HG02884 (cell line): ENCODE measurements around the gene RP9.

ENCODE experiments used
- ATAC-seq: cut with Tn5 transposase; IDR thresholded peaks from one replicate; pipeline ENCODE4 v1.9.1; 2021; ENCODE audit warnings: mild to moderate bottlenecking, moderate library complexity; ENCODE audit not compliant: unreplicated experiment

The RP9 gene

DNA sequence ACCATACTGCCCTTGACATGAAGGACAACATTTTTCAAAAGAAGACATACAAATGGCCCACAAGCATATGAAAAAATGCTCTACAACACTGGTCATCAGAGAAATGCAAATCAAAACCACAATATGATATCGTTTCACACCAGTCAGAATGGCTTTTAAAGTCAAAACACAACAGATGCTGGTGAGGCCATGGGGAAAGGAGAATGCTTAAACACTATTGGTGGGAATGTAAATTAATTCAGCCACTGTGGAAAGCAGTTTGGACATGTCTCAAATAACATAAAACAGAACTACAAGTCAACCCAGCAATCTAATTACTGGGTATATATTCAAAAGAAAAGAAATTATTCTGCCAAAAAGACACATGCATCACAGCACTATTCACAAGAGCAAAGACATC is 42.4 kb downstream of the RP9 start:
- no peak for ATAC-seq

DNA sequence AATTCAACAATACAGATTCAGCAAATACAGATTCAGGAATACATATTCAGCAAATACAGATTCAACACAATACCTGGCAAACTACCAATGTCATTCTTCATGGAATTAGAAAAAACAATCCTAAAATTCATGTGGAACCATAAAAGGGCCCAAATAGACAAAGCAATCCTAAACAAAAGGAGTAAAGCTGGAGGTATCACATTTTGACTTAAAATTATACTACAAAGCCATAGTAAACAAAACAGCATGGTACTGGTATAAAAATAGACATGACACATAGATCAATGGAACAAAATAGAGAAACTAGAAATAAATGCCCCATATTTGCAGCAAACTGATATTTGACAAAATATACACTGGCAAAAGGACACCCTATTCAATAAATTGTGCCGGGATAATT is 43.2 kb downstream of the RP9 start:
- ATAC-seq, result no peak

GRCh38 chr7:33062782-33063443 is 46.3 kb downstream of the RP9 start:
- ATAC-seq, result peak; percentile 96

GRCh38 chr7:33062023-33062781 is 47.0 kb downstream of the RP9 start, which contains the start of gene NT5C3A:
TSS of gene NT5C3A (minus strand) at chr7:33062776. CDS start at chr7:33062705, 71 bp downstream.
- peak; percentile 34 for ATAC-seq

GRCh38 chr7:33061282-33061937 is 47.8 kb downstream of the RP9 start:
- no peak for ATAC-seq

DNA sequence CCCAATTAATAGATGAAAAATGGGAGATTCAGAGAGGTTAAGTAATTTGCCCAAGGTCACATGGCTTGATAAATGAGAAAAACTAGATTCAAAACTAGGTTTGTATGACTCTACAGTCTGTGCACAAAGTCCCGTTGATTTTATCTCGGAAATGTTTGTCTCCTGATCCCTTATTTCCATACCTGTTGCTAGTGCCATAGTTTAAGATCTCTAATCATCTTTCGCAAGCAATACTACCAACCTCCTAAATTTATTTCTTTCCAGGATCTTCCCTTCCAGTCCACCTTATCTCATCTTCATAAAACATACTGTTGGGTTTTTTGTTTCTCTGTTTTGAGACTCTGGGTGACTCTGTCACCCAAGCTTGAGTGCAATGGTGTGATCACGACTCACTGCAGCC is 49.6 kb downstream of the RP9 start:
- ATAC-seq, result no peak

- no peak for ATAC-seq
Measured at GRCh38 chr7:33055158-33055557, 54.0 kb downstream of the RP9 start.

DNA sequence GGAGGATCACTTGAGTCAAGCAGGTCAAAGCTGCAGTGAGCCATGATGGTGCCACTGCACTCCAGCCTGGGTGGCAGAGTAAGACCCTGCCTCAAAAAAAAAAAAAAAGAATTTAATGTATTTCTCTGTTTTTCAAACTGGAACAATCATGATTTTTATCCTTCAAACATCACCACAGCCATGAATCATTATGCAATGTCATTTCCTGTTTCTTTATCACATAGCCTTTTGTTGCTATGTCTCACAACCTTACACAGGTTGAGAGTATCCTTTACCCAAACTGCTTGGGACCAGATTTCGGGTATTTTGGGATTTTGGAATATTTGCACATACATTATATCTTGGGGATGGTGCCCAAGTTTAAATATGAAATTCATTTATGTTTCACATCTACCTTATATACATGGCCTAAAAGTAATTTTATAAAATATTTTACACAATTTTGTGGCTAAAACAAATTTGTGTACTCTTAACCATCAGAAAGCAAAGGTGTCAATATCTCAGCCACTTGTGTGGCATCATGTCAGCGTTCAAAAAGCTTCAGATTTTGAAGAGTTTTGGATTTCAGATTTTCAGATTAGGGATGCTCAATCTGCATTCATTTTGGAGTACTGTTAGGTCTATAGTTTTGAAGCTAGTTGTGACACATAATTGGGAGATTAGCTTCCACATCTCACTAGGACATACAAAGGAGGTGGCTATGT is 54.8 kb downstream of the RP9 start:
- ATAC-seq, result no peak

DNA sequence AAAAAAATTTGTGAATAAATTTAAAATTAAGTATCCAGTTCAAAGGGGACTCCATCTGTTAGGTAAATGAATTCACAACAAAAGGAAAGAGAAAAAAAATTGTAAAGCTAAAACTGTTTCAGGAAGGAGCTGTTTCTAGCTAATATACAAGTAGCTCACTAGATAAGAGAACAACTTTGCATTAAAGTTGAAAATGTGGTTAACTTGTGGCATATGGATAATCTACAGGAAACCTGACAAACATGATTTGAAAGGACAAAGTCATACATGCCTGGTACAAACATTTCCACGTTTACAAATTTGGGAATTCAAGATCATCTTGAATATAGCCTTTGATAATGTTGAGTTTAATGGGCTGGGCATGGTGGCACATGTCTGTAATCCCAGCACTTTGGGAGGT is 55.5 kb downstream of the RP9 start:
- no peak for ATAC-seq

DNA sequence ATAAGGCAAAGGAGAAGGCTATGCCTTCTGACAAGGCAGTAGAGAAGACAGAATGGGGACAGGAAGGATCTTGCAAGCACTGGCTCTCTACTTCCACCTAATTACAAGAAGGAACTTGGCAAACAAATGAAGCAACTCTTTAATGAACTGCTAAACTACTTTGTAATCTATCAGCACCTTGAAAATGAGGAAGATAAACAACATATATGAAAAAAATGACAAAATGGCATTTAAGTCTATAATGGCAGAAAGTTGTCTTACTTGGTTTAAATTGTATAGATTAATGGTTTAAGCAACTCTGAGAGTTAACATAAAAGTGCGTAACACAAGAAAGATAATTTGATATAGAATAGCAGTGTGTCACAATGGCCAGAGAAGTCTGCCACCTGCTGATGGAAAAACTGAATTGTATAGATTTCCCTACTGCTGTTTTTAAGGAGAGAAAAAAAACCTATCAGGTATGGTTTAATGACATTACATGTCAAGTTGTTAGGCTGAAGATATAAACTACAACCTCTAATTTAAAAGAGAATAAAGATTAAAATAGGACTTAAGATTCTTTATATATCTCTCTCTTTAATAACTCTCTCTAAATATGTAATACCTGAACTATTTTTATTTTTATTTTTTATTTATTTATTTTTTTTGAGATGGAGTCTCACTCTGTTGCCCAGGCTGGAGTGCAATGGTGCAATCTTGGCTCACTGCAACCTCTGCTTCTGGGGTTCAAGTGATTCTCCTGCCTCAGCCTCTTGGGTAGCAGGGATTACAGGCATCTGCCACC is 58.5 kb downstream of the RP9 start:
- peak; percentile 59 for ATAC-seq

- ATAC-seq, result no peak
Measured at GRCh38 chr7:33048704-33049103, 60.5 kb downstream of the RP9 start.

DNA sequence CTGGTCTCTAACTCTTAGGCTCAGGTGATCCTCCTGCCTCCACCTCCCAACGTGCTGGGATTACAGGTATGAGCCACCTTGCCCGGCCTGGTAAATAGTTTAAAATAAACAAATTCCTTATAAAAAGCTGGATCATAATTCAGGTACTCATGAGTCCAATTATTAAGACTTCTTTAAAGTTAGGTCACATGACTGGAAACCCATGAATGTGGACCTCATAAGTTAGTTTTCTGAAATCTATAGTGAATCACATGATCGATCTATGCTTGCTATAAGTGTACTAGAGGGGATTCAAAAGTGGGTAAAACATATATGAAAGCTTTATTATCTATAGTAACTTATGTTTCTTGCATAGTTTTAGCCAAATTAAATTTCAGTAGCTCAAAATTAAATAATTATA is 60.9 kb downstream of the RP9 start:
- no peak for ATAC-seq

DNA sequence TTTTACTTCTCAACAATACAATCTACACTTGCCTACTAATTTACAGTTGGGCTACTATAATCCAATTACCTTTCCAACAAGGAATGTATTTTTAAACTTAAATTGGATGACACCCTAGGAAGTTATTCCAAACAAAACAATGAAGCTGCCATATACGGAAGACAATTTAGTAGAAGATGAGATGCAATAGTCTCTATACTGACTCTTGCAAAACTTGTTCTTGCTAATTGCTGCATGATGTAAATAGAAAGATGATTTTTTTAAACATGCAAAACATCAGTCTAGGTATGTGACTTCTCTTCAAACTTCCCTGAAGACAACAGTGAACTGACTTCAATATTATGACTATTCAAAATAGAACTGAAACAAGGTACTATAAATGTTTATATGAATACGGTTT is 64.2 kb downstream of the RP9 start:
- peak; percentile 38 for ATAC-seq
